GM18519 (cell line): ENCODE results near the gene APOF.
"Not testable (repeated sequence)": the region's sequence is repeated elsewhere in the genome, so short reads cannot be mapped to it uniquely, and the experiment has no call there.

ENCODE experiments used
- ATAC-seq: cut with Tn5 transposase; IDR thresholded peaks from one replicate; pipeline ENCODE4 v1.9.1; 2021; ENCODE audit warnings: mild to moderate bottlenecking, moderate library complexity; ENCODE audit not compliant: unreplicated experiment, low FRiP score

APOF gene

GRCh38 chr12:56362130-56363059 is at the start of gene APOF:
Gene APOF, minus strand, starts transcription at chr12:56362857. Its CDS starts 112 bp downstream, at chr12:56362745.
- no peak for ATAC-seq

GRCh38 chr12:56411781-56412639 is 49.4 kb upstream of the APOF start:
- no peak for ATAC-seq

GRCh38 chr12:56410768-56411167 is 48.1 kb upstream of the APOF start:
- no peak for ATAC-seq

- ATAC-seq = no peak
These were observed 46.3 kb upstream of the APOF start for GRCh38 chr12:56408799-56409417.

- ATAC-seq = not testable (repeated sequence)
These were observed 41.6 kb upstream of the APOF start for GRCh38 chr12:56404227-56404626.

- ATAC-seq = not testable (repeated sequence)
These were observed 39.0 kb upstream of the APOF start for GRCh38 chr12:56401612-56402011.

- ATAC-seq = not testable (repeated sequence)
These were observed 38.5 kb upstream of the APOF start for GRCh38 chr12:56401125-56401524.

GRCh38 chr12:56399466-56399865 is 36.8 kb upstream of the APOF start:
- not testable (repeated sequence) for ATAC-seq

- ATAC-seq = no peak
These were observed 35.7 kb upstream of the APOF start for GRCh38 chr12:56398324-56398723.

GRCh38 chr12:56392331-56392730 is 29.7 kb upstream of the APOF start:
- ATAC-seq = no peak

- no peak for ATAC-seq
These were observed 29.1 kb upstream of the APOF start for GRCh38 chr12:56391721-56392120.

GRCh38 chr12:56389412-56389811 is 26.8 kb upstream of the APOF start:
- ATAC-seq = no peak

GRCh38 chr12:56387152-56387736 is 24.6 kb upstream of the APOF start:
- no peak for ATAC-seq

- ATAC-seq = no peak
These were observed 23.2 kb upstream of the APOF start for GRCh38 chr12:56385873-56386272.

- ATAC-seq = no peak
These were observed 20.0 kb upstream of the APOF start for GRCh38 chr12:56382611-56383010.

- ATAC-seq = no peak
These were observed 15.3 kb upstream of the APOF start for GRCh38 chr12:56377989-56378316.

- ATAC-seq = no peak
These were observed 14.8 kb upstream of the APOF start for GRCh38 chr12:56377310-56377988.

- no peak for ATAC-seq
These were observed 13.2 kb upstream of the APOF start for GRCh38 chr12:56375598-56376434.
